ENCODE results near the gene DCST2. TPM values are rescaled to one million over a fixed set of nuclear protein-coding genes. Genes with fewer than 3 reads are reported as not detected.
A peak's percentile ranks its signal among the peaks of the same experiment; 100 is the strongest.

Gene DCST2
- polyA plus RNA-seq, 1 of the 3 experiments (the other 2 are of a cell fraction): 0.76 TPM

GRCh38 chr1:155080312-155081228 lies 47.0 kb upstream of the DCST2 start:
- Histone ChIP-seq H3K9me2 (no peaks in the 10 kb centered on the region), H3K4me1 (ENCODE audit: control insufficient read depth in 1 of 2, insufficient read depth in 2 of 2, low read depth in 1 of 2, low read length in 1 of 2) (peaks cover 21 to 25% of the 10 kb centered on the region in 2 experiments; a peak in 3 of 4 replicates), H3K4me2 (peak overlapping the region; percentile 87), H4K20me1 (ENCODE audit: insufficient read depth) (no peaks in the 10 kb centered on the region), H3K79me2 (ENCODE audit: insufficient read depth) (no peaks in the 10 kb centered on the region), H3K27ac (ENCODE audit: low read depth in 2 of 2, low read length in 1 of 2) (peak overlapping the region in 1 of 2 experiments; percentile 71; a peak in 2 of 4 replicates), H3K9me3 (no peaks in the 10 kb centered on the region), H3K9ac (no peak overlapping the region), H2AFZ (ENCODE audit: low read depth) (no peak overlapping the region), H3K27me3 (ENCODE audit: insufficient read depth) (peaks cover 23% of the 10 kb centered on the region), H3K4me3 (ENCODE audit: low read depth in 2 of 2, low read length in 1 of 2) (peak overlapping the region; percentile 55 to 62; a peak in 3 of 4 replicates), H3K36me3 (replicated peaks in 1 of 2; ENCODE audit: control insufficient read depth in 1 of 2, insufficient read depth in 2 of 2, low read length in 1 of 2) (no peaks in the 10 kb centered on the region), H3F3A (replicated peaks; ENCODE audit: insufficient read depth) (peaks cover 10% of the 10 kb centered on the region)
- ChIA-PET POLR2A (interaction anchor here (0.8 to 1.9 kb wide), 5 partner anchors 10 to 101 kb away, joined by 3 to 5 read pairs (median 3); partner anchors contain the start of gene ADAM15), CTCF (interaction anchor here (0.8 to 29.9 kb wide), 10 partner anchors 11 to 113 kb away, joined by 3 to 573 read pairs (median 8); partner anchors contain the start of genes ADAM15, DCST1, DCST2 and EFNA4)
- DNase-seq: peak; percentile 97
- TF ChIP-seq PBX3 (IDR thresholded peaks at IDR 0.05): 0 out of 2 replicates have a peak, but pooled peaks have one; percentile 9
- TF ChIP-seq USF2 (IDR thresholded peaks at IDR 0.05; ENCODE audit: borderline replicate concordance, low read depth, low read length): peak; percentile 97
- peak; percentile 83 for TF ChIP-seq RCOR1 (IDR thresholded peaks at IDR 0.05; ENCODE audit: low read length)
- TF ChIP-seq, protein P1, sequence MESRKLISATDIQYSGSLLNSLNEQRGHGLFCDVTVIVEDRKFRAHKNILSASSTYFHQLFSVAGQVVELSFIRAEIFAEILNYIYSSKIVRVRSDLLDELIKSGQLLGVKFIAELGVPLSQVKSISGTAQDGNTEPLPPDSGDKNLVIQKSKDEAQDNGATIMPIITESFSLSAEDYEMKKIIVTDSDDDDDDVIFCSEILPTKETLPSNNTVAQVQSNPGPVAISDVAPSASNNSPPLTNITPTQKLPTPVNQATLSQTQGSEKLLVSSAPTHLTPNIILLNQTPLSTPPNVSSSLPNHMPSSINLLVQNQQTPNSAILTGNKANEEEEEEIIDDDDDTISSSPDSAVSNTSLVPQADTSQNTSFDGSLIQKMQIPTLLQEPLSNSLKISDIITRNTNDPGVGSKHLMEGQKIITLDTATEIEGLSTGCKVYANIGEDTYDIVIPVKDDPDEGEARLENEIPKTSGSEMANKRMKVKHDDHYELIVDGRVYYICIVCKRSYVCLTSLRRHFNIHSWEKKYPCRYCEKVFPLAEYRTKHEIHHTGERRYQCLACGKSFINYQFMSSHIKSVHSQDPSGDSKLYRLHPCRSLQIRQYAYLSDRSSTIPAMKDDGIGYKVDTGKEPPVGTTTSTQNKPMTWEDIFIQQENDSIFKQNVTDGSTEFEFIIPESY (IDR thresholded peaks at IDR 0.05; ENCODE audit: borderline replicate concordance, low read depth): no peak
- peak; percentile 87 for TF ChIP-seq MXI1 (IDR thresholded peaks at IDR 0.05; ENCODE audit: low read depth, low read length)
- TF ChIP-seq USF1 (IDR thresholded peaks at IDR 0.05; ENCODE audit: borderline replicate concordance, low read depth): peak; percentile 92
- 0 out of 2 replicates have a peak, but pooled peaks have one; percentile 55 for TF ChIP-seq EZH2phosphoT487 (IDR thresholded peaks at IDR 0.05; ENCODE audit: borderline replicate concordance, low read depth)
- no peak for TF ChIP-seq POLR2AphosphoS5 (IDR thresholded peaks at IDR 0.05; ENCODE audit: low read depth, low read length)
- 2% methylated on average over 10 of the region's 71 CpGs for WGBS (ENCODE audit: low lambda C conversion rate)
